Glutamatergic neuron (in vitro differentiated cells): ENCODE measurements around the gene ENTPD8. TPM values are rescaled to one million over a fixed set of nuclear protein-coding genes. Genes with fewer than 3 reads are reported as not detected.
"Not testable (repeated sequence)": the region's sequence is repeated elsewhere in the genome, so short reads cannot be mapped to it uniquely, and the experiment has no call there.

Experiments used
- DNase-seq: peaks from one replicate; pipeline ENCODE4 v3.0.0; 2022
- H3K27ac Mint-ChIP-seq: one replicate; pipeline ENCODE4 v1.8.0; 2020; ENCODE audit warnings: mild to moderate bottlenecking, mixed read lengths, inconsistent platforms; ENCODE audit not compliant: unreplicated experiment
- H3K27me3 Mint-ChIP-seq: one replicate; pipeline ENCODE4 v1.8.0; 2020; ENCODE audit warnings: mild to moderate bottlenecking, moderate library complexity, mixed read lengths, inconsistent platforms; ENCODE audit not compliant: unreplicated experiment
- H3K36me3 Mint-ChIP-seq: one replicate; pipeline ENCODE4 v1.8.0; 2020; ENCODE audit warnings: mild to moderate bottlenecking, mixed read lengths, inconsistent platforms; ENCODE audit not compliant: unreplicated experiment
- H3K4me1 Mint-ChIP-seq: one replicate; pipeline ENCODE4 v1.8.0; 2020; ENCODE audit warnings: mild to moderate bottlenecking, low read depth, mixed read lengths, inconsistent platforms; ENCODE audit not compliant: unreplicated experiment
- H3K4me3 Mint-ChIP-seq: one replicate; pipeline ENCODE4 v1.8.0; 2020; ENCODE audit warnings: mild to moderate bottlenecking, mixed read lengths, inconsistent platforms; ENCODE audit not compliant: unreplicated experiment
- H3K9me3 Mint-ChIP-seq: one replicate; pipeline ENCODE4 v1.8.0; 2020; ENCODE audit warnings: mild to moderate bottlenecking, moderate library complexity, mixed read lengths, inconsistent platforms; ENCODE audit not compliant: unreplicated experiment
- CTCF ChIP-seq: fragments of 200-600 bp; sonication (generic); IDR thresholded peaks from one replicate; pipeline ENCODE4 v1.5.0; 2021; ENCODE audit not compliant: partially characterized antibody, unreplicated experiment
- total RNA-seq: library from RNA; stranded (reverse); fragmentation: NEBNext Ultra II Directional; extraction: Animal tissue kit (Norgen Biotek cat#: 25700); gene quantifications from one replicate; pipeline ENCODE4 v1.2.1, GENCODE V29; 2021; ENCODE audit not compliant: unreplicated experiment

Gene ENTPD8
- total RNA-seq, 1 donor from 2014 or later = 1.0 TPM

GRCh38 chr9:137475666-137476065 is 34.5 kb upstream of the ENTPD8 start:
- peaks cover 7% of the 10 kb centered on the region for H3K4me1 Mint-ChIP-seq
- peak overlapping the region; percentile 11 for H3K4me3 Mint-ChIP-seq
- H3K27me3 Mint-ChIP-seq = peaks cover 13% of the 10 kb centered on the region
- peaks cover 19% of the 10 kb centered on the region for H3K9me3 Mint-ChIP-seq
- DNase-seq = no peak
- TF ChIP-seq CTCF = no peak
- no peak overlapping the region for H3K27ac Mint-ChIP-seq
- peaks cover 30% of the 10 kb centered on the region for H3K36me3 Mint-ChIP-seq

DNA sequence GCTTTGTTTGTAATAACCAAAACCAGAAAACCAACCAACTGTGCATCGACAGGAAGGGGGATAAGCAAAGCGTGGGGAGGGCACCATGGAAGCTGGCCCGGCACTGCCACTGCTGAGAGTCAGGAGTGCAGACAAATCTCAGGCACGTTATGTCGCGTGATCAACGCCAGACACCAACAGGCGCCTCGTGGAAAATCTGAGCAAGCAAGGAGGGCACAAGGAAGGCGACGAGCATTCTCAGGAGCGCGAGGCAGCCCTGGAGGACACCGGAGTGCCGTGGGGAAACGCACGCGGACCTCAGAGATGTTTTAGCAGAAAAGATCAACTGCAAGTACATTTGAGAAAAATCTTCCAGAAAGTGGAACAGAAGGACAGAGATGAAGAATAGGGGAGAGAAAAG is 33.1 kb upstream of the ENTPD8 start:
- no peak for DNase-seq
- Mint-ChIP-seq H3K9me3 (peaks cover 15% of the 10 kb centered on the region), H3K27me3 (peaks cover 8% of the 10 kb centered on the region), H3K4me1 (peaks cover 1% of the 10 kb centered on the region), H3K4me3 (no peak overlapping the region), H3K36me3 (peaks cover 30% of the 10 kb centered on the region), H3K27ac (no peak overlapping the region)
- no peak for TF ChIP-seq CTCF

DNA sequence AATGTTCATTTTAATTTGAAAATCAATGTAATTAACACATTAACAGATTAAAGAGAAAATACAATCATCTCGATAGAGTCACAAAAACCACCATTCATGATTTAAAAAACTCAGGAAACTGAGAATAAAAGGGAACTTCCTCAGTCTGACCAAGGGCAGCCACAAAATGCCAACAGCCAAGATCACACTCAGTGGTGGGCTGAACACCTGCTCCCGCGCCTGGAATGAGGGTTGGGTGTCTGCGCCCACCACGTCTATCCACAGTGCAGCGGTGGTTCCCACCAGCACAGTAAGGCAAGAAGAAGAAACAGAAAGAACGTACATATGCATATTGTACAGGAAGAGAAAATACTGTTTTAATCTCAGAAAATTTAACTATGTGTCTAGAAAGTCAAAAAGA is 29.6 kb upstream of the ENTPD8 start:
- DNase-seq = no peak
- Mint-ChIP-seq H3K4me3 (peak overlapping the region; percentile 1), H3K27me3 (peaks cover 10% of the 10 kb centered on the region), H3K4me1 (peaks cover 2% of the 10 kb centered on the region), H3K27ac (no peak overlapping the region), H3K9me3 (peaks cover 16% of the 10 kb centered on the region), H3K36me3 (peaks cover 29% of the 10 kb centered on the region)
- no peak for TF ChIP-seq CTCF

DNA sequence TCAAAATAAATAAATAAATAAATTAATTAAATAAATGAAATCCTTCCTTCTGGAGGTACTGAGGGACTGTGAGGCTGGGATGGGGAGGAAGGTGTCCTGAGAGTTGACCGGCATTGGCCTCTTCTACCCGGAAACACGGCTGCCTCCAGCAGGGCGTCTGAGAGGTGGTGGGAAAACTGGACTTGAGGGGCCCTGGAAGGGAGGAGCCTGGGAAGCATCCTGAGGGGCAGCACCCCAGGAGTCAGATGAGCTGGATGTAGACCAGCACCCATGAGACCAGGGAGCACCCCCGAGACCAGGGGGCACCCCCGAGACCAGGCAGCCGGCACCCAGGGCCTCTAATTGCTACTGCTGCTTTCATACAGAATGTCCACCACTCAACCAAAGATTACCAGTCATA is 26.7 kb upstream of the ENTPD8 start:
- no peak for TF ChIP-seq CTCF
- no peak overlapping the region for H3K4me3 Mint-ChIP-seq
- H3K9me3 Mint-ChIP-seq = peaks cover 12% of the 10 kb centered on the region
- no peak overlapping the region for H3K27ac Mint-ChIP-seq
- no peak for DNase-seq
- peaks cover 2% of the 10 kb centered on the region for H3K4me1 Mint-ChIP-seq
- H3K36me3 Mint-ChIP-seq = peaks cover 13% of the 10 kb centered on the region
- peaks cover 7% of the 10 kb centered on the region for H3K27me3 Mint-ChIP-seq

- TF ChIP-seq CTCF = no peak
- Mint-ChIP-seq H3K36me3 (peaks cover 10% of the 10 kb centered on the region), H3K9me3 (peaks cover 9% of the 10 kb centered on the region), H3K4me3 (no peak overlapping the region), H3K27ac (no peak overlapping the region), H3K27me3 (peaks cover 7% of the 10 kb centered on the region), H3K4me1 (peaks cover 2% of the 10 kb centered on the region)
- DNase-seq = no peak
These were observed 26.0 kb upstream of the ENTPD8 start for GRCh38 chr9:137467161-137467581.

DNA sequence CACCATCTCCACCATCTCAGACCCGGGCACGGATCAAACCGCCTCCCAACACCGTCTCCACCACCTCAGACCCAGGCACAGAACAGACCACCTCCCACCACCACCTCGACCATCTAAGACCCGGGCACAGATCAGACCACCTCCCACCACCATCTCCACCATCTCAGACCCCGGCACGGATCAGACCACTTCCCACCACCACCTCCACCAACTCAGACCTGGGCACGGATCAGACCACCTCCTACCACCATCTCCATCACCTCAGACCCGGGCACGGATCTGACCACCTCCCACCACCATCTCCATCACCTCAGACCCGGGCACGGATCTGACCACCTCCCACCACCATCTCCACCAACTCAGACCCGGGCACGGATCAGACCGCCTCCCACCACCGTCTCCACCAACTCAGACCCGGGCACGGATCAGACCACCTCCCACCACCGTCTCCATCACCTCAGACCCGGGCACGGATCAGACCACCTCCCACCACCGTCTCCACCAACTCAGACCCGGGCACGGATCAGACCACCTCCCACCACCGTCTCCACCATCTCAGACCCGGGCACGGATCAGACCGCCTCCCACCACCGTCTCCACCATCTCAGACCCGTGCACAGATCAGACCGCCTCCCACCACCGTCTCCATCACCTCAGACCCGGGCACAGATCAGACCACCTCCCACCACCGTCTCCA is 25.4 kb upstream of the ENTPD8 start:
- H3K27me3 Mint-ChIP-seq, DNase-seq, H3K27ac Mint-ChIP-seq, H3K4me1 Mint-ChIP-seq, H3K36me3 Mint-ChIP-seq, H3K9me3 Mint-ChIP-seq: not testable (repeated sequence)
- H3K4me3 Mint-ChIP-seq = peak overlapping the region; percentile 60
